ENCODE data around the gene SCRG1. TPM values are rescaled to one million over a fixed set of nuclear protein-coding genes. Genes with fewer than 3 reads are reported as not detected.

SCRG1 gene
- total RNA-seq, 1 donor from 2014 or later, result 0.49 TPM

- DNase-seq (ENCODE audit: extremely low spot score in 2 of 2), result no peak
- Histone ChIP-seq H3K27ac (no peak overlapping the region), H3K27me3 (no peaks in the 10 kb centered on the region), H3K4me3 (no peak overlapping the region), H3K9me3 (no peaks in the 10 kb centered on the region), H3K4me1 (no peaks in the 10 kb centered on the region), H3K36me3 (peaks cover 0 to 4% of the 10 kb centered on the region in 2 donors)
- TF ChIP-seq POLR2A (IDR thresholded peaks at IDR 0.05) (no peak), POLR2AphosphoS5 (IDR thresholded peaks at IDR 0.05; ENCODE audit: insufficient read depth in 1 of 2, low read depth in 1 of 2) (no peak)
- TF ChIP-seq, protein P1, sequence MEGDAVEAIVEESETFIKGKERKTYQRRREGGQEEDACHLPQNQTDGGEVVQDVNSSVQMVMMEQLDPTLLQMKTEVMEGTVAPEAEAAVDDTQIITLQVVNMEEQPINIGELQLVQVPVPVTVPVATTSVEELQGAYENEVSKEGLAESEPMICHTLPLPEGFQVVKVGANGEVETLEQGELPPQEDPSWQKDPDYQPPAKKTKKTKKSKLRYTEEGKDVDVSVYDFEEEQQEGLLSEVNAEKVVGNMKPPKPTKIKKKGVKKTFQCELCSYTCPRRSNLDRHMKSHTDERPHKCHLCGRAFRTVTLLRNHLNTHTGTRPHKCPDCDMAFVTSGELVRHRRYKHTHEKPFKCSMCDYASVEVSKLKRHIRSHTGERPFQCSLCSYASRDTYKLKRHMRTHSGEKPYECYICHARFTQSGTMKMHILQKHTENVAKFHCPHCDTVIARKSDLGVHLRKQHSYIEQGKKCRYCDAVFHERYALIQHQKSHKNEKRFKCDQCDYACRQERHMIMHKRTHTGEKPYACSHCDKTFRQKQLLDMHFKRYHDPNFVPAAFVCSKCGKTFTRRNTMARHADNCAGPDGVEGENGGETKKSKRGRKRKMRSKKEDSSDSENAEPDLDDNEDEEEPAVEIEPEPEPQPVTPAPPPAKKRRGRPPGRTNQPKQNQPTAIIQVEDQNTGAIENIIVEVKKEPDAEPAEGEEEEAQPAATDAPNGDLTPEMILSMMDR (IDR thresholded peaks at IDR 0.05), result no peak
- intact Hi-C loops (cut with DNase I), result no loop called here
Measured at GRCh38 chr4:173440888-173441287, 42.0 kb upstream of the SCRG1 start.

- no peak for DNase-seq (ENCODE audit: extremely low spot score in 2 of 2)
- no peak for TF ChIP-seq POLR2AphosphoS5 (IDR thresholded peaks at IDR 0.05; ENCODE audit: insufficient read depth in 1 of 2, low read depth in 1 of 2)
- TF ChIP-seq, protein P1 (IDR thresholded peaks at IDR 0.05), result no peak
- no peak for TF ChIP-seq POLR2A (IDR thresholded peaks at IDR 0.05)
- H3K9me3 ChIP-seq, result no peaks in the 10 kb centered on the region
- no peaks in the 10 kb centered on the region for H3K27me3 ChIP-seq
- intact Hi-C loops (cut with DNase I), result no loop called here
- H3K36me3 ChIP-seq, result peaks cover 0 to 4% of the 10 kb centered on the region in 2 donors
- no peaks in the 10 kb centered on the region for H3K4me1 ChIP-seq
- H3K4me3 ChIP-seq, result no peak overlapping the region
- no peak overlapping the region for H3K27ac ChIP-seq
Measured at GRCh38 chr4:173436771-173437265, 37.9 kb upstream of the SCRG1 start.

GRCh38 chr4:173436149-173436579, 37.2 kb upstream of the SCRG1 start:
- DNase-seq (ENCODE audit: extremely low spot score in 2 of 2), result no peak
- Histone ChIP-seq H3K9me3 (no peaks in the 10 kb centered on the region), H3K36me3 (peaks cover 0 to 4% of the 10 kb centered on the region in 2 donors), H3K27me3 (no peaks in the 10 kb centered on the region), H3K4me1 (no peaks in the 10 kb centered on the region), H3K4me3 (no peak overlapping the region), H3K27ac (no peak overlapping the region)
- no peak for TF ChIP-seq POLR2A (IDR thresholded peaks at IDR 0.05)
- TF ChIP-seq POLR2AphosphoS5 (IDR thresholded peaks at IDR 0.05; ENCODE audit: insufficient read depth in 1 of 2, low read depth in 1 of 2), result no peak
- TF ChIP-seq, protein P1 (IDR thresholded peaks at IDR 0.05), result no peak
- intact Hi-C loops (cut with DNase I), result no loop called here

DNA sequence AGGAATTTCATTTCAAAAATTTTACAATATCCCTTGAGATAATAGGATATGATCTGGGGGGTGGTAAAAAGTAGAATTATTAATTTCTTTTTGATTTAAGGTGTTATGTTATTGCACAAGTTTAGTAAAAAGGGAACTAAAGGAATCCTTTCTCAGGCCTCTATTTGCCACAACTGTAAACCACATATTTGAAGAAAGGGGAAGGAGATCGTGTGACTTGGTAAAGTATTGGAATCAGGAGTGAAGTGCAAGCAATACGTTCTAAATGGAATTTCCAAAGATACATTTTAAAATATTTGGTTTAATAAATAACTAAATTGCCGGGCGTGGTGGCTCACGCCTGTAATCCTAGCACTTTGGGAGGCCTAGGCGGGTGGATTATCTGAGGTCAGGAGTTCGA, 35.3 kb upstream of the SCRG1 start:
- intact Hi-C loops (cut with DNase I), result no loop called here
- no peak for DNase-seq (ENCODE audit: extremely low spot score in 2 of 2)
- no peak for TF ChIP-seq POLR2AphosphoS5 (IDR thresholded peaks at IDR 0.05; ENCODE audit: insufficient read depth in 1 of 2, low read depth in 1 of 2)
- TF ChIP-seq, protein P1 (IDR thresholded peaks at IDR 0.05), result no peak
- TF ChIP-seq POLR2A (IDR thresholded peaks at IDR 0.05), result no peak
- Histone ChIP-seq H3K27ac (no peak overlapping the region), H3K9me3 (no peaks in the 10 kb centered on the region), H3K36me3 (peaks cover 0 to 4% of the 10 kb centered on the region in 2 donors), H3K4me3 (no peak overlapping the region), H3K4me1 (no peaks in the 10 kb centered on the region), H3K27me3 (no peaks in the 10 kb centered on the region)

- no peak for DNase-seq (ENCODE audit: extremely low spot score in 2 of 2)
- intact Hi-C loops (cut with DNase I), result no loop called here
- Histone ChIP-seq H3K4me3 (no peak overlapping the region), H3K36me3 (no peaks in the 10 kb centered on the region), H3K27ac (no peak overlapping the region), H3K27me3 (no peaks in the 10 kb centered on the region), H3K9me3 (no peaks in the 10 kb centered on the region), H3K4me1 (no peaks in the 10 kb centered on the region)
- TF ChIP-seq POLR2AphosphoS5 (IDR thresholded peaks at IDR 0.05; ENCODE audit: insufficient read depth in 1 of 2, low read depth in 1 of 2) (no peak), POLR2A (IDR thresholded peaks at IDR 0.05) (no peak)
- TF ChIP-seq, protein P1 (IDR thresholded peaks at IDR 0.05), result no peak
Measured at GRCh38 chr4:173433447-173433846, 34.5 kb upstream of the SCRG1 start.

All from vagina (tissue), 2 donors.